Caco-2 (cell line): ENCODE measurements around the gene ELF1. TPM values are rescaled to one million over a fixed set of nuclear protein-coding genes. Genes with fewer than 3 reads are reported as not detected.
A peak's percentile ranks its signal among the peaks of the same experiment; 100 is the strongest.

ENCODE experiments used
- BruUV-seq: library from RNA; stranded (reverse); fragments of 400-500 nt; replicated peaks from 2 replicates; lab custom pipeline; 2021; lab: Mats Ljungman, UMichigan
- CTCF ChIA-PET: fragments of 300-600 bp; sonication (Branson Sonifier 250); formaldehyde crosslinking; loops from one replicate; lab custom pipeline; 2022; ENCODE audit warnings: antibody characterized with exemption; lab: Charles Lee
- POLR2A ChIA-PET: fragments of 300-600 bp; sonication (Branson Sonifier 250); formaldehyde crosslinking; loops from one replicate; lab custom pipeline; 2022; ENCODE audit warnings: antibody characterized with exemption; lab: Charles Lee
- DNase-seq, 2 experiments: peaks; one replicate each; pipeline versions ENCODE4 v3.0.0 to v3.0.0-alpha.2; 2020 to 2022
- H3K27me3 ChIP-seq: replicated peaks from 2 replicates; pipeline ENCODE4 v1.6.0; 2011; ENCODE audit warnings: low read length; ENCODE audit not compliant: control insufficient read depth, insufficient read depth
- H3K36me3 ChIP-seq: 2 replicates; pipeline ENCODE4 v1.5.1; 2011; ENCODE audit warnings: low read length; ENCODE audit not compliant: control insufficient read depth, insufficient read depth
- H3K4me1 ChIP-seq: fragments of 250-450 bp; sonication (Bioruptor Pico); 2 replicates; pipeline ENCODE4 v1.5.1; 2020; ENCODE audit warnings: mild to moderate bottlenecking
- H3K4me3 ChIP-seq: 2 replicates; pipeline ENCODE4 v1.5.1; 2011; ENCODE audit warnings: low read depth, mild to moderate bottlenecking, control low read depth, low read length
- H3K9me3 ChIP-seq: fragments of 250-450 bp; sonication (Bioruptor Pico); 2 replicates; pipeline ENCODE4 v1.5.1; 2020; ENCODE audit warnings: mild to moderate bottlenecking, moderate library complexity
- H3K27ac Mint-ChIP-seq: one replicate; pipeline ENCODE4 v1.8.0; 2022; ENCODE audit warnings: mixed read lengths; ENCODE audit not compliant: unreplicated experiment
- H3K27me3 Mint-ChIP-seq: one replicate; pipeline ENCODE4 v1.8.0; 2022; ENCODE audit warnings: mixed read lengths; ENCODE audit not compliant: insufficient read depth, unreplicated experiment
- H3K36me3 Mint-ChIP-seq: one replicate; pipeline ENCODE4 v1.8.0; 2022; ENCODE audit warnings: mild to moderate bottlenecking, mixed read lengths; ENCODE audit not compliant: insufficient read depth, unreplicated experiment
- H3K4me1 Mint-ChIP-seq: one replicate; pipeline ENCODE4 v1.8.0; 2022; ENCODE audit warnings: low read depth, mixed read lengths; ENCODE audit not compliant: unreplicated experiment
- H3K4me3 Mint-ChIP-seq: one replicate; pipeline ENCODE4 v1.8.0; 2022; ENCODE audit warnings: mild to moderate bottlenecking, moderate library complexity, mixed read lengths; ENCODE audit not compliant: unreplicated experiment
- H3K9me3 Mint-ChIP-seq: one replicate; pipeline ENCODE4 v1.8.0; 2022; ENCODE audit warnings: mixed read lengths; ENCODE audit not compliant: unreplicated experiment
- CTCF ChIP-seq, 2 experiments: fragments of 200-600 bp in 1 of 2; IDR thresholded peaks; 1 replicate in 1 of 2; 2 replicates in 1 of 2; pipeline versions ENCODE4 v1.5.1 to v1.8.0; 2011 to 2022; ENCODE audit warnings: antibody characterized with exemption in 1 of 2, control low read depth in 1 of 2, inconsistent platforms in 1 of 2, low read depth in 1 of 2, low read length in 1 of 2, mild to moderate bottlenecking in 1 of 2, moderate library complexity in 1 of 2; ENCODE audit not compliant: insufficient read depth in 1 of 2, severe bottlenecking in 1 of 2, unreplicated experiment in 1 of 2
- intact Hi-C: fragments of 100-400 bp; cut with micrococcal nuclease; formaldehyde crosslinking; loops from one replicate; pipeline ENCODE4 v1.10.0; 2022; ENCODE audit not compliant: unreplicated experiment
- total RNA-seq: library from RNA; stranded (reverse); gene quantifications from 2 replicates; pipeline ENCODE4 v1.2.3, GENCODE V29; 2022

ELF1 gene
- total RNA-seq, 1 experiment from 2014 or later, result 116 TPM

GRCh38 chr13:40961826-40962225 lies 57.3 kb downstream of the ELF1 start:
- Histone ChIP-seq H3K27me3 (no peaks in the 10 kb centered on the region), H3K36me3 (no peaks in the 10 kb centered on the region; the same call in none of the 2 replicates), H3K4me3 (no peak overlapping the region), H3K4me1 (peaks cover 22% of the 10 kb centered on the region), H3K9me3 (no peaks in the 10 kb centered on the region)
- peaks cover 32% of the 10 kb centered on the region for H3K4me1 Mint-ChIP-seq
- intact Hi-C loops, result no loop called here
- no peak for TF ChIP-seq CTCF (IDR thresholded peaks at IDR 0.05; ENCODE audit: insufficient read depth in 1 of 2, low read depth in 1 of 2, low read length in 1 of 2, severe bottlenecking in 1 of 2, unreplicated experiment in 1 of 2)
- CTCF ChIA-PET, result interaction anchor here (0.6 kb wide), 1 partner anchor 40 kb away, joined by 3 read pairs; no protein-coding TSS in a partner anchor
- POLR2A ChIA-PET, result no interaction called here
- H3K36me3 Mint-ChIP-seq, result peaks cover 51% of the 10 kb centered on the region
- H3K9me3 Mint-ChIP-seq, result no peaks in the 10 kb centered on the region
- H3K4me3 Mint-ChIP-seq, result no peak overlapping the region
- no TSS peak for BruUV-seq
- peak overlapping the region; percentile 62 for H3K27ac Mint-ChIP-seq
- no peak for DNase-seq
- no peaks in the 10 kb centered on the region for H3K27me3 Mint-ChIP-seq

- peaks cover 32% of the 10 kb centered on the region for H3K4me1 Mint-ChIP-seq
- Histone ChIP-seq H3K36me3 (no peaks in the 10 kb centered on the region; the same call in none of the 2 replicates), H3K9me3 (no peaks in the 10 kb centered on the region), H3K4me1 (peaks cover 22% of the 10 kb centered on the region), H3K4me3 (no peak overlapping the region), H3K27me3 (no peaks in the 10 kb centered on the region)
- CTCF ChIA-PET, result interaction anchor here (0.6 kb wide), 2 partner anchors 14 to 40 kb away, joined by 3 read pairs; no protein-coding TSS in a partner anchor
- peak overlapping the region; percentile 62 for H3K27ac Mint-ChIP-seq
- no TSS peak for BruUV-seq
- POLR2A ChIA-PET, result no interaction called here
- DNase-seq, result no peak
- no peaks in the 10 kb centered on the region for H3K27me3 Mint-ChIP-seq
- TF ChIP-seq CTCF (IDR thresholded peaks at IDR 0.05; ENCODE audit: insufficient read depth in 1 of 2, low read depth in 1 of 2, low read length in 1 of 2, severe bottlenecking in 1 of 2, unreplicated experiment in 1 of 2), result no peak
- no peak overlapping the region for H3K4me3 Mint-ChIP-seq
- intact Hi-C loops, result no loop called here
- H3K9me3 Mint-ChIP-seq, result no peaks in the 10 kb centered on the region
- peaks cover 55% of the 10 kb centered on the region for H3K36me3 Mint-ChIP-seq
Observed at GRCh38 chr13:40961214-40961613, 57.9 kb downstream of the ELF1 start.

GRCh38 chr13:40960716-40961115 lies 58.4 kb downstream of the ELF1 start:
- DNase-seq, result no peak
- H3K36me3 Mint-ChIP-seq, result peaks cover 58% of the 10 kb centered on the region
- CTCF ChIA-PET, result interaction anchor here (0.6 kb wide), 1 partner anchor 14 kb away, joined by 3 read pairs; no protein-coding TSS in a partner anchor

More at GRCh38 chr13:40960716-40961115, 58.4 kb downstream of the ELF1 start:
- no peaks in the 10 kb centered on the region for H3K27me3 Mint-ChIP-seq
- no peak overlapping the region for H3K4me3 Mint-ChIP-seq
- Histone ChIP-seq H3K4me3 (no peak overlapping the region), H3K4me1 (peaks cover 22% of the 10 kb centered on the region), H3K9me3 (no peaks in the 10 kb centered on the region), H3K27me3 (no peaks in the 10 kb centered on the region), H3K36me3 (no peaks in the 10 kb centered on the region; the same call in none of the 2 replicates)
- peaks cover 32% of the 10 kb centered on the region for H3K4me1 Mint-ChIP-seq
- no peaks in the 10 kb centered on the region for H3K9me3 Mint-ChIP-seq
- no peak overlapping the region for H3K27ac Mint-ChIP-seq
- POLR2A ChIA-PET, result no interaction called here
- BruUV-seq, result no TSS peak
- no peak for TF ChIP-seq CTCF (IDR thresholded peaks at IDR 0.05; ENCODE audit: insufficient read depth in 1 of 2, low read depth in 1 of 2, low read length in 1 of 2, severe bottlenecking in 1 of 2, unreplicated experiment in 1 of 2)
- intact Hi-C loops, result no loop called here
